GM23338 (cell line): ENCODE results near the gene ANKRD44. TPM values are rescaled to one million over a fixed set of nuclear protein-coding genes. Genes with fewer than 3 reads are reported as not detected.

Experiments
- ATAC-seq: fragments of 200-7000 bp; cut with Tn5 transposase; 3 replicates; pipeline ENCODE4 v1.9.1; 2020
- DNase-seq: peaks from one replicate; pipeline ENCODE4 v3.0.0-alpha.2; 2015; ENCODE audit warnings: low spot score
- H2AFZ ChIP-seq: fragments of 200-600 bp; sonication (generic); 2 replicates; pipeline ENCODE4 v1.8.0; 2016; ENCODE audit warnings: antibody characterized with exemption, mild to moderate bottlenecking, moderate library complexity
- H3F3A ChIP-seq: fragments of 200-600 bp; sonication (generic); replicated peaks from 2 replicates; pipeline ENCODE4 v1.8.0; 2017; ENCODE audit warnings: antibody characterized with exemption, mixed run types, low read depth
- H3K27ac ChIP-seq: fragments of 200-600 bp; sonication (generic); 2 replicates; pipeline ENCODE4 v1.6.1; 2016; ENCODE audit warnings: low read depth
- H3K27me3 ChIP-seq: fragments of 200-600 bp; sonication (generic); 2 replicates; pipeline ENCODE4 v1.8.0; 2016; ENCODE audit warnings: mild to moderate bottlenecking, mixed run types, moderate library complexity; ENCODE audit not compliant: insufficient read depth
- H3K36me3 ChIP-seq: fragments of 200-600 bp; sonication (generic); 2 replicates; pipeline ENCODE4 v1.8.0; 2016; ENCODE audit warnings: mild to moderate bottlenecking; ENCODE audit not compliant: insufficient read depth
- H3K4me1 ChIP-seq: fragments of 200-600 bp; sonication (generic); 2 replicates; pipeline ENCODE4 v1.8.0; 2016; ENCODE audit warnings: mild to moderate bottlenecking, moderate library complexity; ENCODE audit not compliant: insufficient read depth
- H3K4me2 ChIP-seq: fragments of 200-600 bp; sonication (generic); 2 replicates; pipeline ENCODE4 v1.7.1; 2017; ENCODE audit warnings: mixed run types
- H3K4me3 ChIP-seq: fragments of 200-600 bp; sonication (generic); 2 replicates; pipeline ENCODE4 v1.6.1; 2016; ENCODE audit warnings: mixed run types
- H3K79me2 ChIP-seq: fragments of 200-600 bp; sonication (generic); replicated peaks from 2 replicates; pipeline ENCODE4 v1.8.0; 2017; ENCODE audit warnings: mild to moderate bottlenecking; ENCODE audit not compliant: insufficient read depth
- H3K9me2 ChIP-seq: fragments of 200-600 bp; sonication (generic); 2 replicates; pipeline ENCODE4 v1.8.0; 2017; ENCODE audit not compliant: insufficient read depth
- H4K20me1 ChIP-seq: fragments of 200-600 bp; sonication (generic); replicated peaks from 2 replicates; pipeline ENCODE4 v1.8.0; 2017; ENCODE audit warnings: mild to moderate bottlenecking; ENCODE audit not compliant: insufficient read depth
- H3K27ac Mint-ChIP-seq: 2 replicates; pipeline ENCODE4 v1.8.0; 2020; ENCODE audit warnings: inconsistent platforms, mild to moderate bottlenecking, moderate library complexity, mixed read lengths
- H3K27me3 Mint-ChIP-seq: 3 replicates; pipeline ENCODE4 v1.8.0; 2022; ENCODE audit warnings: low read depth, mild to moderate bottlenecking, moderate library complexity, mixed read lengths, inconsistent platforms; ENCODE audit not compliant: insufficient read depth, poor library complexity
- H3K36me3 Mint-ChIP-seq: 3 replicates; pipeline ENCODE4 v1.8.0; 2021; ENCODE audit warnings: low read depth, mild to moderate bottlenecking, inconsistent platforms, moderate library complexity, mixed read lengths
- H3K4me1 Mint-ChIP-seq: 3 replicates; pipeline ENCODE4 v1.8.0; 2020; ENCODE audit warnings: mild to moderate bottlenecking, inconsistent platforms, mixed read lengths
- H3K4me3 Mint-ChIP-seq: 3 replicates; pipeline ENCODE4 v1.8.0; 2021; ENCODE audit warnings: moderate library complexity, mild to moderate bottlenecking, inconsistent platforms, mixed read lengths
- H3K9me3 Mint-ChIP-seq: 3 replicates; pipeline ENCODE4 v1.8.0; 2020; ENCODE audit warnings: moderate library complexity, mild to moderate bottlenecking, inconsistent platforms, mixed read lengths
- CREB1 ChIP-seq: fragments of 250-450 bp; sonication (Bioruptor Pico); IDR thresholded peaks from 2 replicates; pipeline ENCODE4 v1.5.0; 2020; ENCODE audit warnings: low read depth, mild to moderate bottlenecking, moderate library complexity
- CTCF ChIP-seq, 2 experiments: fragments of 200-600 bp in 1 of 2; sonication (generic) in 1 of 2; conservative IDR thresholded peaks; 2 replicates each; pipeline versions ENCODE4 v1.5.1 to v1.6.1; 2016 to 2017; ENCODE audit warnings: antibody characterized with exemption in 2 of 2, low read depth in 2 of 2, mild to moderate bottlenecking in 2 of 2, moderate library complexity in 1 of 2
- ETS1 ChIP-seq: IDR thresholded peaks from 2 replicates; pipeline ENCODE4 v1.6.1; 2016; ENCODE audit warnings: antibody characterized with exemption
- EZH2 ChIP-seq: fragments of 200-600 bp; sonication (generic); IDR thresholded peaks from one replicate; pipeline ENCODE4 v1.8.0; 2017; ENCODE audit warnings: antibody characterized with exemption, mild to moderate bottlenecking, low read depth; ENCODE audit not compliant: unreplicated experiment
- EZH2phosphoT487 ChIP-seq: fragments of 200-600 bp; sonication (generic); IDR thresholded peaks from one replicate; pipeline ENCODE4 v1.8.1; 2018; ENCODE audit warnings: antibody characterized with exemption; ENCODE audit not compliant: unreplicated experiment
- JUNB ChIP-seq: IDR thresholded peaks from one replicate; pipeline ENCODE4 v1.6.1; 2016; ENCODE audit warnings: antibody characterized with exemption; ENCODE audit not compliant: unreplicated experiment
- NANOG ChIP-seq: IDR thresholded peaks from 2 replicates; pipeline ENCODE4 v1.6.1; 2016; ENCODE audit warnings: antibody characterized with exemption, borderline replicate concordance
- POLR2AphosphoS5 ChIP-seq: IDR thresholded peaks from 2 replicates; pipeline ENCODE4 v1.6.1; 2016; ENCODE audit warnings: antibody characterized with exemption, low read depth
- REST ChIP-seq: IDR thresholded peaks from one replicate; pipeline ENCODE4 v1.6.1; 2018; ENCODE audit warnings: antibody characterized with exemption; ENCODE audit not compliant: unreplicated experiment
- STAT1 ChIP-seq: IDR thresholded peaks from one replicate; pipeline ENCODE4 v1.6.1; 2016; ENCODE audit warnings: antibody characterized with exemption; ENCODE audit not compliant: unreplicated experiment
- ZNF114 ChIP-seq: fragments of 250-450 bp; sonication (Bioruptor Pico); IDR thresholded peaks from 2 replicates; pipeline ENCODE4 v1.5.0; 2020; ENCODE audit warnings: mild to moderate bottlenecking, moderate library complexity
- ZNF331 ChIP-seq: fragments of 250-450 bp; sonication (Bioruptor Pico); IDR thresholded peaks from 2 replicates; pipeline ENCODE4 v1.5.0; 2020; ENCODE audit warnings: low read depth, mild to moderate bottlenecking, moderate library complexity
- ZNF462 ChIP-seq: fragments of 250-450 bp; sonication (Bioruptor Pico); IDR thresholded peaks from 2 replicates; pipeline ENCODE4 v1.5.0; 2020; ENCODE audit warnings: mild to moderate bottlenecking, moderate library complexity
- polyA plus RNA-seq: library from polyadenylated mRNA; unstranded; fragments of >200 nt; fragmentation: Nextera tagmentation; extraction: Ambion mirVana; gene quantifications from 2 replicates; pipeline ENCODE4 v1.2.1, GENCODE V29; 2016
- total RNA-seq: library from RNA; depleted of rRNA; stranded (reverse); fragments of >200 nt; shearing (Covaris generic); gene quantifications from 2 replicates; pipeline ENCODE4 v1.2.3, GENCODE V29; 2014

ANKRD44 gene
- total and polyA plus RNA-seq, 2 experiments from 2014 or later: 0.44 to 0.56 TPM

- Histone ChIP-seq H3K9me2 (no peaks in the 10 kb centered on the region), H3K4me2 (no peak overlapping the region), H3K27me3 (no peaks in the 10 kb centered on the region), H3F3A (no peaks in the 10 kb centered on the region), H3K4me3 (no peak overlapping the region), H3K4me1 (no peaks in the 10 kb centered on the region), H3K36me3 (no peaks in the 10 kb centered on the region), H3K79me2 (no peaks in the 10 kb centered on the region), H3K27ac (no peak overlapping the region), H4K20me1 (no peaks in the 10 kb centered on the region), H2AFZ (no peak overlapping the region)
- no peaks in the 10 kb centered on the region for H3K4me1 Mint-ChIP-seq
- no peak overlapping the region for H3K27ac Mint-ChIP-seq
- DNase-seq: no peak
- no peaks in the 10 kb centered on the region for H3K9me3 Mint-ChIP-seq
- TF ChIP-seq REST: no peak
- TF ChIP-seq POLR2AphosphoS5: no peak
- TF ChIP-seq ETS1: no peak
- TF ChIP-seq ZNF462 (CRISPR knock-in tag): no peak
- no peak for TF ChIP-seq STAT1
- TF ChIP-seq ZNF114 (CRISPR knock-in tag): no peak
- no peak for TF ChIP-seq CREB1
- TF ChIP-seq EZH2: no peak
- TF ChIP-seq CTCF (conservative IDR thresholded peaks at IDR 0.05; ENCODE audit: low read depth in 2 of 2): no peak
- TF ChIP-seq JUNB: no peak
- no peak for TF ChIP-seq EZH2phosphoT487
- no peak for TF ChIP-seq NANOG
- no peak for TF ChIP-seq ZNF331
- H3K27me3 Mint-ChIP-seq: no peaks in the 10 kb centered on the region
- H3K36me3 Mint-ChIP-seq: no peaks in the 10 kb centered on the region
- ATAC-seq: no peak
- H3K4me3 Mint-ChIP-seq: no peak overlapping the region
These were observed 236.7 kb downstream of the ANKRD44 start for GRCh38 chr2:197073701-197074433.
